Measurements from ENCODE around the gene VPS35.
A peak's percentile ranks its signal among the peaks of the same experiment; 100 is the strongest.
"Not testable (repeated sequence)": the region's sequence is repeated elsewhere in the genome, so short reads cannot be mapped to it uniquely, and the experiment has no call there.

Gene VPS35

GRCh38 chr16:46712911-46713310 is 23.9 kb upstream of the VPS35 start:
- no peak for DNase-seq (ENCODE audit: low spot score)

DNA sequence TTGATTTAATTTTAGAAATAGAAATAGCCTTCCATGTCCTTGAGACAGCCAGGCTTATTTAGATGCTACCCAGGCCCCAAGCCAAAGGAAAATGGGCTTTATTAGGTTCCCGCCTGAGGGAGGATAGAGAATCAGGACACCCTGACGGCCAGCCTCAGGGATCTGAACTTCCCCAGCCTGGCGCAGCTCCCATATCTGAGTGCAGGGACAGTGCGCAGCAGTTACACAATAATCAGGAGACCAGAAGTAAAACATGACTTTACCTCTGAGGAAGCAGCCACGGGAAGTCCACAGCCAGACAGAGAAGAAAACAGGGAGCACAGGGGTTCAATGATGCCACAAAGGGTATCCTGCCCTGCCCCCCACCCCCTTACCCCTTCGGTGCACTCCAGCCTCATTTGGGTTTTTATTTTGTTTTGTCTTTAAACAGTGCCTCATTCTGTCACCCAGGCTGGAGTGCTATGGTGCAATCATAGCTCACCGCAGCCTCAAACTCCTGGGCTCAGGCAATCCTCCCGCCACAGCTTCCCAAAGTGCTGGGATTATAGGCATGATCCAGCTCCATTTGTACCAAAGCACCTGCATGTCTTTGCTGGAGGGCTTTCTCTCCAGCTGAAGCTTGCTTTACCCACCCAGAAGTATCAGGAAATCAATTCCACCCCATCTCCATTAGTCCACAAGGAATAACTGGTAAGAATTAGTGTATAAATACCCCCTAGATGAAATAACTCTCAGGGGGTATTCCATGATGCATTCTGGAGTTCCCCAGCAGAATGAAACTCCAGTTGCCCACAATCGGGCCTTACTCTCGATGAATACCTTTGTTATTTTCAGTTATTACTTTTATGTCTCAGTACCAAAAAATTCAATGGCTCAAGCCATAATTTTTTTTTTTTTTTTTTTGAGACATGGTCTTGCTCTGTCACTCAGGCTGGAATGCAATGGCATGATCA is 22.4 kb upstream of the VPS35 start:
- DNase-seq (ENCODE audit: low spot score): no peak

GRCh38 chr16:46709469-46710005 is 20.6 kb upstream of the VPS35 start:
- no peak for DNase-seq (ENCODE audit: low spot score)

DNA sequence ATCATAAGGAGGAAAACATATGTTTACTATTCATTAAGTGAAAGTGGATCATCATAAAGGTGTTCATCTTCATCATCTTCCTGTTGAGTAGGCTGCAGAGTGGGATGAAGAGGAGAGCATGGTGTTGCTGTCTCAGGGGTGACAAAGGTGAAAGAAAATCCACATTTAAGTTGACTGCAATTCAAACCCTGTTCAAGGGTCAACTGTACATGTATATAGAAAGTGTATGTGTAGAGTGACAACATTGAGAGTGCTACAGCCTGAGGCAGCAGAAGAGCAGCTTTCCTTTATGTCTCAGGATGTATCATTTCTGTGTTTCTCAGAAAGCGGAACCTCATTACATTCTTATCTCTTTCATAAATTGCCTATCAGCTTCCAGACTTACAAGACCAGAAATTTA is 17.7 kb upstream of the VPS35 start:
- DNase-seq (ENCODE audit: low spot score): no peak

GRCh38 chr16:46702030-46702429 is 13.1 kb upstream of the VPS35 start:
- no peak for DNase-seq (ENCODE audit: low spot score)

DNA sequence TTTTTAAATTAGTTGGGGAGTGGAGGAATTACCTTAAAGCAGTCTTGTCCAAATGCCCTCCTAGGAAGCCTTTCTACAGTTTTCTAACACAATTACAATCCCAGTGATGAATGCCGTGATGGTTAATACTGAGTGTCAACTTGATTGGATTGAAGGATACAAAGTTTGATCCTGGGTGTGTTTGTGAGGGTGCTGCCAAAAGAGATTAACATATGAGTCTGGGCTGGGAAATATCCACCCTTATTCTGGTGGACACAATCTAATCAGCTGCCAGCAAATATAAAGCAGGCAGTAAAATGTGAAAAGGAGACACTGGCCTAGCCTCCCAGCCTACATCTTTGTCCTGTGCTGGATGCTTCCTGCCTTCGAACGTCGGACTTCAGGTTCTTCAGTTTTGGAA is 12.6 kb upstream of the VPS35 start:
- no peak for DNase-seq (ENCODE audit: low spot score)

DNA sequence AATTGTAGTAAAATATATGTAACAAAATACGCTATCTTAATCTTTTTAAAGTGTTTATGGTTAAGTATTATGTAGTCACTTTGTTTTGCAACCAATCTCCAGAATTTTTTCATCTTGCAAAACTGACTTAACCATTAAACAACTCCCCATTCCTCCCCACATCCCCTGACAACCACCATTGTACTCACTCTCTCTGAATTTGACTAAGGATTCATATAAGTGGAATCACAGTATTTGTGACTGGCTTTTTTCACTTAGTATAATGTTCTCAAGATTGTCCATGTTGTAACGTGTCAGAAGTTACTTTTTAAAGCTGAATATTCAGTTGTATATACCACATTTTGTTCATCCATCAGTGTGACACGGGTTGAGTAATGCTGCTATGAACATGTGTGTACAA is 11.1 kb upstream of the VPS35 start:
- no peak for DNase-seq (ENCODE audit: low spot score)

DNA sequence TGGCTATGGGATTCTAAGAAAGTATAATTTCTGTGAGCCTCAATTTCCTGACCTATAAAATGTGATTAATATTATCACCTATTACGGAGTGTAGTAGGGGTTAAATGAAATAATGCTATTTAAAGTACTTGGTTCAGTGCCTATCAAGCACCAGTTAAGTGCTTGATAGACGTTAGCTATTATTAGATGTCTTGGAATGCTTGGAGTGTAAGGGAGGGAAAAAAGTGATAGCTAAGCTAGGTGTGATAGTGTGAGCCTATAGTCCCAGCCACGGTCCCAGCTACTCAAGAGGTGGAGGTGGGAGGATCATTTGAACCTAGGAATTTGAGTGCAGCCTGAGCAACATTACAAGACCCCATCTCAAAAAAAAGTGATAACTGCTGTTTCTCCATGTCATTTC is 8.0 kb upstream of the VPS35 start:
- DNase-seq (ENCODE audit: low spot score): no peak

DNA sequence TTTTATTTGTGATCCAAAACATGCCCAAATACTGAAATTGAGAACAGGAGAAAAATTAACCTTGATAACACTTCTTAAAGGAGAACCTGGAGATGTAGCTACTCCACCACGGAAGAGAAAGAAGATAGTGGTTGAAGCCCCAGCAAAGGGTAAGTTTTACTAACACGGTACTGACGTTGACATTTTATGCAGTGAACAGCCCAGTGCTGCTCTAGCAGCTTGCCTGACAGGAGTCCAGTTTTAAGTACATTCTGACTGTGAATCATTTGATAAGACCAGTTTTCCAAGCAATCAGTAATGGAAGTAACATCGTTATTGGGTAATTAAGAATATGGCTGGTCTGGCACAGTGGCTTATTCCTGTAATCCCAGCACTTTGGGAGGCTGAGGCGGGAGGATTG is 7.0 kb upstream of the VPS35 start:
- DNase-seq (ENCODE audit: low spot score): no peak

DNA sequence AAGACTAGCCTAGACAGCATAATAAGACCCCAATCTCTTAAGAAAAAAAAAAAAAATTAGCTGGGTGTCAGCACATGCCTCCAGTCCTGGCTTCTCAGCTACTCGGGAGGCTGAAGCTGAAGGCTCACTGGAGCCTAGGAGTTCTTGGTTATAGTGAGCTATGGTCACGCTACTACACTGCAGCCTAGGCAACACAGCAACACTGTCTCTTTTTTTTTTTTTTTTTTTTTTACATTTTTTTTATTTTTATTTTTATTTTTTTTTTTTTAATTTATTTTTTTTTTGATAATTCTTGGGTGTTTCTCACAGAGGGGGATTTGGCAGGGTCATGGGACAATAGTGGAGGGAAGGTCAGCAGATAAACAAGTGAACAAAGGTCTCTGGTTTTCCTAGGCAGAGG is 4.6 kb upstream of the VPS35 start:
- DNase-seq (ENCODE audit: low spot score): no peak

DNA sequence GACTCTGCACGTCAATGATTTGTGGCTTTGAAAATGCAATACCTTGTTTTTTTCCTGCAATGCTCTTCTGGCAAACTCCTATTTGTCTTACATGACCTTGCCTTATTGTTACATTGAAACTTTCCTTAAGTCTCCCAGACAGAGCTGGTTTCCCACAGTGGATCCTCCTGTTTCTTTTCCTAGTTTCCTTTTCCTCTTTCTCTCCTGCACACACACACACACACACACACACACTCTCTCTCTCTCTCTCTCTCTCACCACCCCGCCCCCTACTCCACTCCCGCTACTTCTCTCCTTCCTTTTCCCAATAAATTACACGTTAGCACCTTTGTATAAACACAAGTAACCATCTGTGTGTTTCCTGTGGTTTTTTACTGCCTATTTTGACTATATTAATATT is 2.7 kb upstream of the VPS35 start:
- no peak for DNase-seq (ENCODE audit: low spot score)

DNA sequence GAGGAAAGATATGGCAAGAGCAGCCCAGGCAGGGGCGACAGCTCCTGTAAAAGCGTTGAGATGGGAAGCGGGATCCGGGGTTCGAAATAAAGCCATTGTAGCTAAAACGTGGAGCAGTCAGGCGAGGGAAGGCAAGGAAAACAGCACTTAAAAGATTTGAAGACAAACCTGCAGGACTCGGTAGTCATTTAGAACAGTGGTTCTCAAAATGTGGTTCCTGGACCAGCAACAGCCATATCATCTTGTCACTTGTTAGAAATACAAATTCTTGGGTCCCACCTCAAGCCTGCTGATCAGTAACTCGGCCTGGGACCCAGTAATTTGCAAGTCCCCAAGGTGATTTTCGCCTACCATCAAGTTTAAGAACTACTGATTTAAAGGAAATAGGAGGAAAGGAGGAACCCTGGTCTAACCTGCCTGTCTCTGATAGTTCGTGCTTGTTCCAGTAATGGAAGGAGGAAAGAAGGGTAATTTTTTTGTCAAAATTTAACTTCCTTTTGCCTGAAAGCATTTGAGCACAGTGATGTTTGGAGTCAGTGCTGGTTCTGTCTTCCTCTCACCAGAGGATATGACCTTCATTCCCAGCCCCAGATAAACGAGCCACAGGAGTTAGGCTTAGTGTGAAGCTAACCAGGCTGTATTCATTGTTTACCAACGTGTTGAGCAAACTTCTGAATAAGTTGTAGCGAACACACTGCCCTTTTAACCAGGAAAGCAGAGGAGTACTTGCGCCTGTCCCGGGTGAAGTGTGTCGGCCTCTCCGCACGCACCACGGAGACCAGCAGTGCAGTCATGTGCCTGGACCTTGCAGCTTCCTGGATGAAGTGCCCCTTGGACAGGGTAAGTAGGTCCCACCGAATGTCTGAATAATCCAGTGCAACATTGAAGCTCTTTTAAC is 1.6 kb upstream of the VPS35 start:
- DNase-seq (ENCODE audit: low spot score): peak; percentile 15

DNA sequence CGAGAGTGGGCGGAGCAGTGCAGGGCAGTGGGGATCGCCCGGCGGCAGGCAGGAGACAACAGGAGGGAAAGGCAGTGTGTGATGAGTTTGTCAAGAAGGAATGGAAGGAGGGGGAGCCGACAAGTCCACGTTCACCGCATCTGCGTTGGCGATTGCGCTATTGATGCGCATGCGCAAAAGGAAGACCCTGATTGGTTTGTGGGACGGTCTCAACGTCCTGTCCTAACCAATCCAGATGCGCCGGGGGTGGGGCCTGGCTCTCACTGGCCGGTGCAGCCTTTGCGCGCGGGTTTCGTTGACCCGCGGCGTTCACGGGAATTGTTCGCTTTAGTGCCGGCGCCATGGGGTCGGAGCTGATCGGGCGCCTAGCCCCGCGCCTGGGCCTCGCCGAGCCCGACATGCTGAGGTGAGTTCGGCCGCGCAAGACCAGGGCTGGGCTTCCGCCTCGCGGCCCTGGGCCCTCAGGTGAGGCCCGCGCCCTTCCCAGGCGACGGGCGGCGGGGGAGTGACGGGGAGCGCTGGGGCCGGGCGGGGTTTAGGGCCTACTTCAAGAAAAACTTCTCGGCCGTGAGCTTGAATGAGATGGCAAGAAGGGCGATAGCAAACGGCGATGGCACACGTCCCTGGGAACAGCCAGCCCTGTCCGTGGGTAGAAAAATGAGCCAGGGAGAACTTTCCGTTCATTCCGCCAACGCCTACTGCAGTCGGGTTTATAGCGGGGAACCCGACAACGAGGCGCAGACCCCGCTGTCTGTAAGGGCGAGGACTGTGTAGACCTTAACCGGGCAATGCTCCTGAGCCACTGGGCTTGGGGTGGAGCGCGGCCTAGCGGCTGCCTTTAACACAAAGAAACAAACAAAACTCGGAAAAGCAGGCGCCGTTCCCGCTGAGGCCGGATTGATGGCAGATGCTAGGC is 645 bp upstream of the VPS35 start, which contains the start of gene ORC6:
ORC6 (plus strand) TSS at position 295 of the 916 bp plus-strand sequence; CDS start at position 342, 47 bp downstream.
- DNase-seq (ENCODE audit: low spot score): peak; percentile 84

DNA sequence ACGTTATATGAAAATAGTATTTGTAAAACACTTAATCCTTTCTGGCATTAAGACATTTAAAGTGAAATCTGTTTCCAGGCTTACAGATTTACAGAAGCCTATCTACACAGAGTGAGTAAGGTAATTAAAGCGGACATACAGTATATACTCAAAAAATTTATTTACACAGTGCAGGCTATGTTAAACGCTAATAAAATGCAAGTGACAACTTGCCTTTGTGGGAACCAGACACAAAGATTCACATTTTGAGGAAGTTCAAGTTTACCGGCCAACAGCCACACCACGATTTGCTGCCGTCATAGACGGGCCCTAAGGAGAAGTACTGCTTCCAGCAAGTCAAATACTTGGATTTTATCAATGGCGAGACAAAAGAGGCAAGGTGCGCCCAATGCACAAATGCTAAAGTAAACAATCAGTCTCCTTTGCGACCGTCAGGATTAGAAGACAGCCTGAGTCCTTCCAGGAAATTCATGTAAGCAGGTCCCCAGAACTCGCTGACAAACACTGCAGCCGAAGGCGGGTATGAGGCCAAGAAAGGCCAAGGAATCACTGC is 801 bp downstream of the VPS35 start:
- DNase-seq (ENCODE audit: low spot score): no peak

DNA sequence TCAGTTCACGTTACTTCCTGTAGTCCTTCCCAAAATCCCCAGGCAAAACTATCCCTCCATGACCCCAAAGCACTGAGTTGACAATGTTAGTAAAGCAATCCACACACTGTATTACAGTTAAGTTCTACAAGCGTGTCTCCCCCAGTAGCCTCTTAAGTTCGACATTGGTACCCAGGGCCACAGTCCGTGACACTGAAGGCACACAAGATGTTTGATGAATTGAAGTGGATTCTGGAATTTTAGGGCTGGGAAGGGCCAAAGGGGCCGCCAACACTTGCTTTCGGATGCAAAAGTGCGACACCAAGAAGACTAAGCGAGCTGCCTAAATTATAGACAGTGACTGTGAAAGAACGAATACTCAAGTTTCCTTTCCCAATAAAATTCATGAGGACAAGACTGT is 1.5 kb downstream of the VPS35 start:
- DNase-seq (ENCODE audit: low spot score): no peak

GRCh38 chr16:46686815-46687473 is 2.0 kb downstream of the VPS35 start:
- DNase-seq (ENCODE audit: low spot score): no peak

DNA sequence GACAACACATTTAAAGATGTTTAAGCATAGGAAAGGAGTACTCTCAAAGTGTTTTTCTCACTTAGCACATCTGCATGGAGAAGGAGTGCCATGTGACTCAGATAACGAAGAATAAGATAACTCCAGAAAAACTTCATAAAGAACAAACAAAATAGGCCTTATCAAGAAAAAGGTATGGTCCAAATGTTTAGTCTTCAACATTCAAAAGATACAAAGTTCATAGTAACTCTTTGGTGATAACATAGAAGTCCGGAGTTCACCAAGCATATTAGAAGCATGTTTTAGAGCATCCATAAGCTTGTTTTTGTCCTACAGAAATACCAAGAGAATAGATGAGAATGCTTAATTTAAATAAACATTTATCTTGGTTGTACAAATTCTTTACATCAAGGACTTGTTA is 7.1 kb downstream of the VPS35 start:
- not testable (repeated sequence) for DNase-seq (ENCODE audit: low spot score)

- not testable (repeated sequence) for DNase-seq (ENCODE audit: low spot score)
These were observed 11.0 kb downstream of the VPS35 start for GRCh38 chr16:46677943-46678342.

- peak; percentile 47 for DNase-seq (ENCODE audit: low spot score)
These were observed 15.5 kb downstream of the VPS35 start for GRCh38 chr16:46673320-46674013.

DNA sequence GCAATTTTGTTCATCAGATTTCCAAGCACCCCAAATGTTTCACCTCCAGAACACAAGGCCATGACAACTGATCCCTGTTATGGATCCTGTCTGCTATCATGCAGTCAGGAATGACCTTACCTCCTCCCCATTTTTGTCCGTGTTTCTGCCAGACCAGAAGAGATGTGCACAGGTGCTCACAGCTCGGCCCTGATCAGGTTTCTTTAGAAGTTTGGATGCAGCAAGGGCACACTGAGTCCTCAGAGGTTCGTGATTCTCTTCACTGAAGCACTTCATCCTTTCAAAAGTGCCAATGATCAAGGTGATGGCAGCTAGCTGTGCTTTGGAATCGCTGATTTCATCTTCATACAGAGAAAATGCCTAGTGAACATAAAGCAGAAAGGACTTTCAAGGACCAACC is 26.9 kb downstream of the VPS35 start:
- DNase-seq (ENCODE audit: low spot score): no peak

Data from HuH-7 (cell line).